SIG-M5 treated with dmso at 0.1 percent for 504 hours (cell line): ENCODE measurements around the gene STAT5A.
"Not testable (repeated sequence)": the region's sequence is repeated elsewhere in the genome, so short reads cannot be mapped to it uniquely, and the experiment has no call there.

Experiments used
- DNase-seq: peaks from one replicate; lab custom pipeline; 2025; ENCODE audit not compliant: unreplicated experiment; lab: John Stamatoyannopoulos, UW

The STAT5A gene

DNA sequence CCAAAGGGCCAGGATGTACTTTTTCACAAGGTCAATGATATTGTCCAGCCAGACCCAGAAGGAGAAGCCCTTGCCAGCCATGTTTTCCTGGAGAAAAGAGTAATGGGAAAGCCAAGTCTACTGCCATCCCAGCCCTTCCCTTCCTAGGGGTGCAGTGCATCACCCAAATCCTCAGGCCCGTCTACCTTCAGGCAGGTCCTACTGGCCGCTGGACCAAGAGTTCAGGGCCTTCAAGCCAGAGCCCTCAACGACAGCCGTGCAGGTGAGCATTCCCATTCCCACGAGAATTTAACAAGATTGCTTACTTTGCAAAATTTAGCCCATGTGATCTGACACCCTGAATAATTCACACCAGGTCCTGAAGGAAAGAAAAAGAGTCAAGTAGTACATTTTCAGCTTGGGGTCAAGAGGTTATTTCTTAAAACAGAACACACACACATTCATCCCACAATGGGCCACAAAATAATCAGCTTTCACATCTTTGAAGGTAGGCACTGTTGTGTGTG is 35.0 kb downstream of the STAT5A start:
- no peak for DNase-seq

DNA sequence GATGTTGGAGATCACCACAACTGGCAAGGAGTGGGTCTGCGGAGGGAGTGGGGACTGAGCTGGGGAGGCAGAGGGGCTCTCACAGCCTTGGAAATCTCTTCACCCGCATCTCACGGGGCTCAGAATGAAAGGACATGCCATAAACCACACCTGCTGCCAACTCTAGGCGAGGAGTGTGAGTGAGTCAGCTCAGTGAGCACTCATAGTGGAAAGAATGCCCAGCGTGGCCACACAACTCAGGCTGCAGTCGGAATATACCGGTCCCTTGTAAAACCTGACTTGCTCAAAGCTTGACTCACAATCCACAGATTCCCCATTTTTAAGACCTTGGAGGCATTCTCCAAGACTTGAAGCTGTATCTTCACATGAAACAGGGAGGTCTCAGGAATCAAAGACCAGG is 36.7 kb downstream of the STAT5A start:
- DNase-seq, result no peak

DNA sequence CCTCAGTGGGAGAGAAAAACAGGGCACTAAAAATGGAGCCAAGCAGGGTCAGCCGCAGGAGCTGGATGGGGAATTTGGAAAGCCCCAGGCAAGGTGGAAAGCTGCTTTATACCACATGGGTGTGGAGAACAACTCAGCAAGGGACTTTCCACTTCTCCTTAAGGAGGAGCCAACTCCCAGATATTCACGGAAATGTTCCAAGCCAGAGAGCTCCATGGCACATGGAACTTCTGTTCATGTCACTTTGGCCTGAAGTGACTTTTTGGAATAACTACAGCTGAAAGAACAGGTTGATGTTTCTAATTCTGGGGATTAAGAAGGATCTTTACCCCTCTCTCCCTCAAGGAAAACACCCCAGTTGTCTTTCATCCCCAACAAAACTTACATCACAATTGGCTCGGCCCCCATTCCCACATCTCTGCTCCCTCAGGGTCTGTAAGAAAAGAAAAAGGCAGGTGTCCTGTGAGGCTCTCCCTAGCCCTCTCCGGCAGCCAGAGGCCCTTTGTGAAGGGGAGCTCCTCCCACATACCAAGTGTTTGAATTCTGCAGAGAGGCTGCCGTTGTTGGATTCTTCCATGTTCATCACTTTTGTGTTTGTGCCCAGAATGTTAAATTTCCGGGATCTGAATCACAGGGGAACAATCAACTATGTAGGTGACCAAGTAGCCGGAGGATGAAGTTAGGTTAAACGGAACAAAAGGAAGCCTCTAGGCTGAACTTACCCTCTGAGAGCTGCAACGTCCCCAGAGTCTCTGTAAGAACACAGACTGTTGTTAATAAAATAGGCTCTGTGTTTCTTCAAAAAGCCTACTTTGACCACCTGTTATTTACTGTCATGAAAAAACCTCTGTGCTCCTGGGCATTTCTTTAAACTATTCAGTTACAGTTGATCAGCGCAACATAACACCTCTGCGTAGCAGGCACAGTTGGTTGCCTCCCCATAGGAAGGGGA is 41.0 kb downstream of the STAT5A start:
- no peak for DNase-seq

DNA sequence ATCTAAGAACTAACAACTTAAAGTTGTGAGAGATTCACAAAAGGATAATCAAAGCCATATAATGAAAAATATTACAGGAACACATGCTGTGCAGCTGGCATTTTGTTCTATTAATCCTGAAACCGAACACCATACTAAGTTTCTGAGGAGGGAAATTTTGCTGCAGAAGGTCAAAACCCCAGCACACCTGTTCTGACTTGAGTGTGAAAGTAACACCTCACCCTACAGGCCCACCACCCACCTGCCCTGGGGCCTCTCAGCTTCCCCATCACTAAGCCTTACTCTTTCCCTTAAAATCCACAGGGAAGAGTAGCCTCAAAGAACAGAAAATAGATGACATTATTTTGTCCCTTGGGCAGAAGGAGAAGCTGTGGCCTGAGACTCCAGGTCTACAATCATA is 44.8 kb downstream of the STAT5A start:
- DNase-seq, result no peak

DNA sequence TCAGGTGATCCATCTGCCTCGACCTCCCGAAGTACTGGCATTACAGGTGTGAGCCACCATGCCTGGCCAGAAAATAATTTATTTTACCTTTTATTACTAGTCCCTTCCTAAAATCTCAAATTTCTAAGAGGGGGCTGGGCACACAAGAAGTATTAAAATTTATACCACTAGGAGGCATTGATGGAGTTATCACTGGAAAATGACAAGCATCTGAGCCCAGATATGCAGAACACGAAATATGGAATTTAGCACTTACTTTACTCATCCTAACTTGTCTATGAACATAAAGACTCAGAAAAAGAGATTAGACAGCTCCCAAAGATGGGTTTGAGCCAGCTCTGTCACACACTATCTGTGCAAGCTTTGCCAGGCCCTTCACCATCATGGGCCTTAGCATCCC is 46.4 kb downstream of the STAT5A start:
- no peak for DNase-seq

DNA sequence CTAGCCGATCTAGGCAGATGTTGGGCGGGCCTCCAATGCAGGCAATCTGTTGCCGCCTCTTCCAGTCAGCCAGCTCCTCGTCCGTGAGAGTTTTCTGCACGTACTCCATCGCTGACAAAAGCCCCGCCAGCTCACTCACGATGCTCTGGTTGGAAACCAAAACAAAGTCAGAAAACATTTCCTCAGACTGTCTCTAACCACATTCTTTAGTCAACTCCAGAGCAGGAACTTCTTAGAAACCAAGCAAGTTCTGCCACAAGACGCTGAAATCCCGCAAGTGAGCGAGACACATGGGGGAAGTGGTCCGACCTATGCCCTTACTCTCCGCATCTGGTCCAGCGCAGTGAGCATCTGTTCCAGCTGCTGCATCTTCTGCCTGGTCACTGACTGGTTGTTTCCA is 49.1 kb downstream of the STAT5A start:
- peak; percentile 61 for DNase-seq

DNA sequence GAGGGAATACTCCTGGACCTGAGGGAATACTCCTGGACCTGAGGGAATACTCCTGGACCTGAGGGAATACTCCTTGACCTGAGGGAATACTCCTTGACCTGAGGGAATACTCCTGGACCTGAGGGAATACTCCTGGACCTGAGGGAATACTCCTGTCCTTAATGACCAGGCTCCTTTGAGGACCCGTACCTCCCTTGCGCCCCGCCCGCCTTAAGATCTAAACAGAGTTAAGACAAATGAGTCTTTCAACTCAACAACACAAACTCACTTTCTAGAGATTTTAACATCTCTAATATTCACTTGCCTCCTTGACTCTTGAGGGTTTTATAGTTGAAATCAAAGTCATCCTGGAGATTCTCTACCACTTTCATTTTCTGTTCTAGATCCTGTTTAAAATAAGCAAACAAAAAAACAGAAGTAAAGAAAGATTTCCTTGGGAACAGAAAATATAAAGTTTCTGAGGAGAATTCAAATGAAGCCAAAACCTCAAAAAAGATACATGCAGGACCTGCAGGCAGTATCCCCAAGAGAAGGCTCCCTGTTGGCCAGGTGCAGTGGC is 50.2 kb downstream of the STAT5A start:
- DNase-seq, result no peak

DNA sequence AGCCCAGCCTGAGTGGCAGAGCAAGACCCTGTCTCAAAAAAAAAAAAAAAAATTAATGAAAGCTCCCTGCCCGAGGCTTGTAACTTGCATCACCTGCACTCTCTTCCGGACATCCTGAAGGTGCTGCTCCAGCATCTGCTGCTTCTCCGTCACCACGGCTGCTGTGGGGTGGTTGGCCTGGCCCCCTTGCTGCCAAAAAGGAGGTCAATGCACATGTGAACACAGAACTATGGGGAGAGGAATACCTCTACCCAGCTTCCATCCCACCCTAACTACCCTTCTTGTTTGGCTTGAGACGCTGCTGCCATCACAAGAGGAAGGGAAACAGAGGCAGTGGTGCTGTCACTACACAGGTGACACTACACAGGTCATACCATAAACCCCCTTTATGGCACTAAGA is 50.9 kb downstream of the STAT5A start:
- DNase-seq, result no peak

DNA sequence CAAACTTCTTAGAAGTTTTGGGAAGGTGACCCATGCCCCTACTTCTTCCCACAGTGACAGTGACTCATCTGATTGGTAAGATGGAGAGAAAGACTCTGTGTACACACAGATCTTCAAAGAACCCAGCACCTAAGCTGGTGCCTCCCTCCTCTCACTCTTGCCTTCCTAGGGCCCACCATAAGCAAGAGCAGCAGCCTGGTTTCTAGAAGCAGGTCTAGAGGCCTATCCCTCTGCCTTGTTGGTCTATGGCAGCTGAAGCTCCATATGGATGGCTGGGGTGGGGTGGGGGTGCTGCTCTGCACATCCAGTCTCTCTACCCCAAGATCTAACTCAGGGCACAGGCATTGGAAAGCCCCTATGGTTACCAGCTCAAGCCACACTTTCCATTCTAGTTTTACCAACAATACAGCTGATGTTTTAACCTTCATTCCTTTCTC is 52.4 kb downstream of the STAT5A start:
- no peak for DNase-seq

DNA sequence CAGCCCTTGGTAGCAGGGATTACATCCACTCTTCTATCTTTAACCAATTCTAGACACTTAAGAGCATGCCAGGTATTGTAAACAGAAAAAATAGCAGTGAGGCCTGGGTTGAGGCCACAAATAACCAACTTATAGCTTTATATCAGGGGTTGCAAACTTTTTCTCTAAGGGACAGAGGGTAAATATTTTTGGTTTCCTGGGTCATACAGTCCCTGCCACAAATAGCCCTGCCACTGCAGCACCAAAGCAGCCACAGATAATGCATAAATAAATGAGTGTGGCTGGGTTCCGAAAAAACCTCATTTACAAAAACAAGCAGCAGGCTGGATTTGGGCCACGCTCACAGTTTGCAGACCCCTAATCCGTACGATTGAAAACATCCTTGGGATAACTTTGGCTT is 53.3 kb downstream of the STAT5A start:
- DNase-seq, result no peak

DNA sequence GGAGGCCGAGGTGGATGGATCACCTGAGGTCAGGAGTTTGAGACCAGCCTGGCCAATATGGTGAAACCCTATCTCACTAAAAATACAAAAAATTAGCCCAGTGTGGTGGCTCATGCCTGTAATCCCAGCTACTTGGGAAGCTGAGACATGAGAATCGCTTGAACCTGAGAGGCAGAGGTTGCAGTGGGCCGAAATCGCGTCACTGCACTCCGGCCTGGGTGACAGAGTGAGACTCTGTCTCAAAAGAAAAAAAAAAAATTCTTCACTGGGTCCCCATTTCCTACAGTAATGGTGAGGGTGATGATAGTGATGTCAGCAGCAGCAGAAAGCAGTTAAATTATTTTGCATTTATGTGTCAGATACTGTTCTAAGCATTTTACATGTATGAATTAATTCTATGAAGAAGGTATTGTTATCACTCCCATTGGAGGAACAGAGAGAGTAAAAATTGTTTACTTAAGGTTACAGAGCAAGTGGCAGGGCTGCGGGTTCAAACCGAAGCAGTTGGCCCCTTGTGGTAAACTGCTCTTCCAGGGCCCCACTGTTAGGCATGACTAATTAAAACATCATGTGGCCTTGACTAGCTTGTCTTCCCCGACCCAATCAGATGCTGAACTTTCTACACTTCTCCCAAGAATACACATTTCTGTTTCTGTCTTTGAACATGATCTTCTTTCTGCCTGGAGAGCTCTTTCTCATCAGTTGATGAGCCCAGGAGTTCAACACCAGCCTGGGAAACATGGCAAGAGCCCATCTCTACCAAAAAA is 54.1 kb downstream of the STAT5A start:
- DNase-seq, result peak; percentile 85

DNA sequence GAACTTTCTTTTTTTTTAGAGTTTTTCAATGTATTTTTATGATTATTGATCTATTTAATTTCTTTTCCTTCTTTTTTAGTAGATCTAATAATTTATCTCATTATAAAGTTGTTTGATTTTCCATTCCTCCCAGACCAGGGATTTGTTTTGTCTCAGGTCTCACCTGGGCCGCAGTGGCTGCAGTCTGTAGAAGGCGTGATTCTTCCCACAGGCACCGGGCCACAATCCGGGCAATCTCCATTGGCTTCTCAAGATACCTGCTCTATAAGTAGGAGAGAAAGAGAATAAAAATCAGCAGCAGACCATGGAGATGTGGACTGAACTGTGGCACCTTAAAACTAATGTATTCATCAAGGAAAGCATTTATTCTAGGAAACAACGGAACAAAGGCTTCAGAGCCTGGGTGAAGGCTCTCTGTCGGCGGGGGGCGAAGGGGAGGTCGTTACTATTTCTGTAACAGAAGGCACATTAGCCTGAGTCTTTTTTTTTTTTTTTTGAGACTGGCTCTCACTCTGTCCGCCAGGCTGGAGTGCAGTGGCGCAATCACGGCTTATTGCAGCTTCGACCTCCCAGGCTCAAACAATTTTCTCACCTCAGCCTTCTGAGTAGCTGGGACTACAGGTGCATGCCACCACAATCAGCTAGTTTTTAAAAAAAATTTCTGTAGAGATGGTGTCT is 57.2 kb downstream of the STAT5A start:
- DNase-seq, result no peak

DNA sequence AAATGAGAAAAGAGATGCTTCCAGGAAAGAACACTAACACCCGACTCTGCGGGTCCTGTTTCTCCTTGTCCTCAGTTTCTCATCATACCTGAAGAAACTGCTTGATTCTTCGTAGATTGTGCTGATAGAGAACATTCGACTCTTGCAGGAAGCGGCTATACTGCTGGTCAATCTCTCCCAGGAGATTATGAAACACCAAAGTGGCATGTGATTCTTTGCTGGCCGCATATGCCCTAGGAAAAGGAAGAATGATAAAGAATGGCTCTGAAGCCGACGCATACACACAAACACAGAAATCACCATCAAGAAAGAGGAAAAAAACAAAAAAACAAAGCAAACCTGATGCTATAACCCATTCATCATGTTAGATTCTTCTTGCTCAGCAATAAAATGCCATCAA is 58.2 kb downstream of the STAT5A start:
- DNase-seq, result no peak

DNA sequence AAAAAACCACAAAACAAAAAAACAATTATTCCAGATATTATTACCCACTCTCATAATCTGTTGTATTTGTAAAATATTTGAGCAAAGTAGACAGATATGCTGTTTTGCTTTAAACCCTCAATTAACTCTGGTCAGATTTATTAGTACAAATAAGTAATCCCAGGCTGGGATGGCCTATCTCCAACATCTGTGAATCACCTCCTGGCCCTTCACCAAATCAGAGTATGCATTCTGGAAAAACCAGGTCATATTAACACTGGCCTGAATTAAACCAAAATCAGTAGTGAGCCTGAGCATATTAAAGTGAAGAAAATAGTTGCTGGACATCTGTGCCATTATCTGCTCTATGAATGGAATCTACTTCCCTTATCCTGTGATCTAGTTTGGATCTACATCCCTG is 58.9 kb downstream of the STAT5A start:
- DNase-seq, result no peak

DNA sequence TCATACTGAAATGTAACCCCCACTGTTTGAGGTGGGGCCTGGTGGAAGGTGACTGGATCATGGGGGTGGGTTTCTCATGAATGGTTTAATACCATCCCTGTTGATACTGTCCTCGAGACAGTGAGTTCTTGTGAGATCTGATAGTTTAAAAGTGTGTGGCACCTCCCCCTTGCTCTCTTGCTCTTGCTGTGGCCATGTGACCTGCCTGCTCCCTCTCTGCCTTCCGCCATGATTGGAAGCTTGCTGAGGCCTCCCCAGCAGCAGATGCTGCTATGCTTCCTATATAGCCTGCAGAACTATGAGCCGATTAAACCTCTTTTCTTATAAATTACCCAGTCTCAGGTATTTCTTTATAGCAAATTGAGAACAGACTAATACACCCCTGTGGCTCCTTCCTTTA is 59.3 kb downstream of the STAT5A start:
- no peak for DNase-seq

DNA sequence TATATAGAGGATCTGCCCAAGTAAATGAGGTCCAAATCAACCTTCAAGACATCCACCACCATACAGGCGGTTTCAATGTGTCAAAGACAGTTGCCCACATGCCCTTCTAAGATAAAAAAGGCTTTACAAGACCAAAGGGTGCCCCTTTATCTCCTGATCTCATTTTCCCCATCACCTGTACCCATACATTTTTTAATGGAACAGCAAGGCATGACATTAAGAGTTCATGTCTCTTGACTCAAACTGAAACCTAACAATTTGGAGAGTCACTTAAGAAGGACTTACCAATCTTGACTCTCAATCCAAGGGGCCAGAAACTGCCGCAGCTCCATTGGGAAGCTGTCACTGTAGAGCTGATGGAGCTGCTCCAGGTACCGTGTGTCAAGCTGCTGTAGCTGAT is 59.8 kb downstream of the STAT5A start:
- no peak for DNase-seq

DNA sequence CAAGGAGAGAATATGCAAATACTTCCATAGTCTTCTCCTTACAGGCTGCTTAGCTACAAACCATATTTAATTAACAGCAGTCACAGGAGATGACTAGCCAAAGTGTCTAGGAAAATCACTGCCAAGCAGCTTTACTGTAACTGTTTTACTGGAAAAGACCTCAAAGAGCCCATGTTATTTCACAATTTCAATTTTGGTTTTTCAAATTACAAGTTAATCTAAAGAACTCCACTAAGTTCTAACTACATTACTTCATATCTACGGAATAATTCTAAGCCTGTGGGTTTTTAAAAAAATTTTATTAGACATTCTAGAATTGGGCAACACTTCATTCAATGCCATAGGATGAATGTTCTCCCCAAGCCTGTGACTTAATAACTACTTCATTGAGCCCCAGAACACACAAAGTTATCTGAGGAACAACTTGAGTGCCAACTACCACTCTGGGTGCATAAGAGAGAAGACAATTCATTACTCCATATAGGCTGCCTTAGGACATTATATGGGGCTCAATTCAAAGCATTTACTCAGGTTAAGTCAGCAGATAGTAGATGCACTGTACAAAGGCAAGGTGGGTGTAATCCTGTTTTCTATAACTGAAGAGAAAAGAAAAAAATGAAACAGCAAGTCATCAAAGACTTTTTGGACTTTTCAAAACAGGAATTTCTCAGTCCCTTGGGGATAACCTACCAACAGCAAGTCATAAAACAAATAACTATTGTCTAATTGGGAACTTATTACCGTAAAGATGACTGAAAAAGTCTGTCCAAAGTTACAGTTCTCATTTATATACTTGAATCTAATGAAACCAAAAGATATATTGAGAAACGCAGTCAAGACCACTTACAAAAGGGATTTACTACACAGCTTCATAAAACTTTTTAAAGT is 66.9 kb downstream of the STAT5A start:
- no peak for DNase-seq

DNA sequence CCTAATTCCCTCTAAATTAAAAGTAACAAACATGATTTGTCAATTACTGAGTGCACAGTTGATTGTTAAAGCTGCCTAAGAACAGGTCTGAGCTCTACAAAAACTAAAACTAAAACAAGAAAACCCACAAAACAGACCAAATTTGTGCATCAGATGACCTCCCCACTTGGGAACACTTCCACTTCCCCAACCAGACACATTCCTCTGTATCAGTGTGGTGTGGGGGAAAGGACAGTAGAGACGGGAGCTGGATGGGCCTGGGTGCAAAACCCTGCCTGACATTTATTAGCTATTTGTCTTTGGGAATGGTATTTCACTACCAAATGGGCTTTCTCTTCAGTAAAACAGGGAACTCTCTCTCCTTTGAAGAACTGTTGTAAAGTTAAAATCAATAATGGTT is 70.1 kb downstream of the STAT5A start:
- no peak for DNase-seq

DNA sequence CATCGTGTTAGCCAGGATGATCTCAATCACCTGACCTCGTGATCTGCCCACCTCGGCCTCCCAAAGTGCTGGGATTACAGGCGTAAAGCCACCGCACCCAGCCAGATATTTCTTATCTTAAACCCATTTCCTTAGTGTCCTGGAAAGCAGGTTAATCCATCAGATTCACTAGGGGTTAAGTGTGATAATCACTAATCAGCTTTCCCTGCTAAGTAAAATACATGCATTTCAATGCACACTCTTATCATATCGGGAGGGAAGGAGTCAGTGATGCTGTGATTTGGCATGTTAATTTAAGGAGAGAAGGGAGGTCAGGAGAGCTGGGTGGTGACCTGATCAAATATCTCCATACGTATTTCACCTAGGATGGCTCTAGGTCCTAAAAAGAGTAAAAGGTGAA is 70.8 kb downstream of the STAT5A start:
- DNase-seq, result no peak

DNA sequence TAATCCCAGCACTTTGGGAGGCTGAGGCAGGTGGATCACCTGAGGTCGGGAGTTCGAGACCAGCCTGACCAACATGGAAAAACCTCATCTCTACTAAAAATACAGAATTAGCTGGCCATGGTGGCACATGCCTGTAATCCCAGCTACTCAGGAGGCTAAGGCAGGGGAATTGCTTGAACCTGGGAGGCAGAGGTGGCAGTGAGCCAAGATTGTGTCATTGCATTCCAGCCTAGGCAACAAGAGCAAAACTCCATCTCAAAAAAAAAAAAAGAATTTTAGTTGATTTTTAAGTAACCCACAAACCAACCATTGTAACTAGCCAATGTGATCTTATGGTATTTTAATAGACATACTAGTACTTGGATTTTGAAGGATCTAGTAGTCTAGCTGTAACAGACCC is 72.1 kb downstream of the STAT5A start:
- DNase-seq, result not testable (repeated sequence)
